SK-N-SH (cell line): Measurements from ENCODE around the gene FAM47E. TPM values are rescaled to one million over a fixed set of nuclear protein-coding genes. Genes with fewer than 3 reads are reported as not detected.

Experiments
- CTCF ChIA-PET: fragments of 300-600, 350-600 bp; formaldehyde crosslinking; extraction: SDS; loops from one replicate; lab custom pipeline; 2021; lab: Yijun Ruan, JAX
- POLR2A ChIA-PET: fragments of 350-600 bp; sonication (Branson Sonifier 250); formaldehyde crosslinking; extraction: SDS; loops from one replicate; lab custom pipeline; 2020; ENCODE audit warnings: antibody characterized with exemption, inconsistent platforms; lab: Yijun Ruan, JAX
- DNase-seq: peaks from one replicate; pipeline ENCODE4 v3.0.0; 2012
- H2AFZ ChIP-seq: fragments of 200-600 bp; sonication (generic); 2 replicates; pipeline ENCODE4 v1.8.1; 2016; ENCODE audit warnings: antibody characterized with exemption, mild to moderate bottlenecking, low read depth
- H3F3A ChIP-seq: fragments of 200-600 bp; sonication (generic); replicated peaks from 2 replicates; pipeline ENCODE3; 2016; ENCODE audit warnings: antibody characterized with exemption, mild to moderate bottlenecking; ENCODE audit not compliant: insufficient read depth
- H3K27ac ChIP-seq, 2 experiments: fragments of 200-500 bp in 1 of 2; fragments of 200-600 bp in 1 of 2; sonication (Bioruptor generic) in 1 of 2; sonication (generic), shearing (Covaris generic) in 1 of 2; 2 replicates each; pipeline versions ENCODE4 v1.5.1 to v1.6.1; 2014 to 2016; ENCODE audit warnings: low read depth in 2 of 2, inconsistent platforms in 1 of 2, low read length in 1 of 2, mild to moderate bottlenecking in 1 of 2, mixed read lengths in 1 of 2
- H3K27me3 ChIP-seq: fragments of 200-600 bp; sonication (generic), shearing (Covaris generic); 2 replicates; pipeline ENCODE4 v1.6.1; 2016; ENCODE audit warnings: mixed run types; ENCODE audit not compliant: insufficient read depth
- H3K36me3 ChIP-seq, 2 experiments: fragments of 200-500 bp in 1 of 2; fragments of 200-600 bp in 1 of 2; sonication (Bioruptor generic) in 1 of 2; sonication (generic) in 1 of 2; replicated peaks in 1 of 2; 2 replicates each; pipeline versions ENCODE3 to v1.5.1; 2014 to 2016; ENCODE audit warnings: low read length in 1 of 2, mild to moderate bottlenecking in 1 of 2; ENCODE audit not compliant: insufficient read depth in 2 of 2, control insufficient read depth in 1 of 2
- H3K4me1 ChIP-seq, 2 experiments: fragments of 200-500 bp in 1 of 2; fragments of 200-600 bp in 1 of 2; sonication (Bioruptor generic) in 1 of 2; sonication (generic), shearing (Covaris generic) in 1 of 2; 2 replicates each; pipeline versions ENCODE4 v1.5.1 to v1.6.1; 2014 to 2016; ENCODE audit warnings: low read depth in 1 of 2, low read length in 1 of 2, mixed run types in 1 of 2; ENCODE audit not compliant: insufficient read depth in 2 of 2, control insufficient read depth in 1 of 2
- H3K4me2 ChIP-seq: fragments of 200-600 bp; sonication (generic), shearing (Covaris generic); 2 replicates; pipeline ENCODE4 v1.6.1; 2017; ENCODE audit warnings: mixed run types
- H3K4me3 ChIP-seq, 2 experiments: fragments of 200-500 bp in 1 of 2; fragments of 200-600 bp in 1 of 2; sonication (Bioruptor generic) in 1 of 2; sonication (generic), shearing (Covaris generic) in 1 of 2; 2 replicates each; pipeline versions ENCODE4 v1.5.1 to v1.8.1; 2014 to 2016; ENCODE audit warnings: low read depth in 2 of 2, inconsistent platforms in 1 of 2, low read length in 1 of 2, mild to moderate bottlenecking in 1 of 2, mixed read lengths in 1 of 2, moderate library complexity in 1 of 2
- H3K79me2 ChIP-seq: fragments of 200-600 bp; sonication (generic); 2 replicates; pipeline ENCODE4 v1.8.1; 2017; ENCODE audit warnings: mild to moderate bottlenecking; ENCODE audit not compliant: insufficient read depth
- H3K9ac ChIP-seq: fragments of 200-600 bp; sonication (generic); 2 replicates; pipeline ENCODE4 v1.6.1; 2017; ENCODE audit warnings: mixed run types
- H3K9me2 ChIP-seq: fragments of 200-600 bp; sonication (generic); 2 replicates; pipeline ENCODE4 v1.6.1; 2017; ENCODE audit warnings: mixed run types
- H3K9me3 ChIP-seq: fragments of 200-600 bp; sonication (generic); 2 replicates; pipeline ENCODE4 v1.6.1; 2017; ENCODE audit warnings: mixed run types, mild to moderate bottlenecking, moderate library complexity
- H4K20me1 ChIP-seq: fragments of 200-600 bp; sonication (generic); 2 replicates; pipeline ENCODE4 v1.6.1; 2017; ENCODE audit warnings: mild to moderate bottlenecking, mixed run types; ENCODE audit not compliant: insufficient read depth
- GABPA ChIP-seq: IDR thresholded peaks from 2 replicates; pipeline ENCODE4 v1.4.0; 2012; ENCODE audit warnings: low read depth, mild to moderate bottlenecking
- GATA2 ChIP-seq: sonication (generic); formaldehyde crosslinking; IDR thresholded peaks from 2 replicates; pipeline ENCODE4 v1.5.0; 2020; ENCODE audit warnings: mild to moderate bottlenecking, missing genetic modification reagents
- JUND ChIP-seq: IDR thresholded peaks from 2 replicates; pipeline ENCODE4 v1.4.0; 2012
- MEF2A ChIP-seq: IDR thresholded peaks from 2 replicates; pipeline ENCODE4 v1.4.0; 2012; ENCODE audit warnings: low read depth, borderline replicate concordance
- NFIC ChIP-seq: IDR thresholded peaks from 2 replicates; pipeline ENCODE4 v1.4.0; 2012; ENCODE audit warnings: borderline replicate concordance
- NRF1 ChIP-seq: IDR thresholded peaks from 2 replicates; pipeline ENCODE4 v1.6.1; 2012; ENCODE audit warnings: low read depth, mild to moderate bottlenecking, low read length
- RCOR1 ChIP-seq: fragments of 150-350 bp; IDR thresholded peaks from 2 replicates; pipeline ENCODE4 v1.6.1; 2017; ENCODE audit warnings: antibody characterized with exemption, low read length
- RFX5 ChIP-seq: IDR thresholded peaks from 2 replicates; pipeline ENCODE4 v1.6.1; 2012; ENCODE audit warnings: mild to moderate bottlenecking, improper control_type of control experiment, low read length
- RXRA ChIP-seq: IDR thresholded peaks from 2 replicates; pipeline ENCODE4 v1.4.0; 2012; ENCODE audit warnings: low read depth, mild to moderate bottlenecking, borderline replicate concordance
- TAF1 ChIP-seq: IDR thresholded peaks from 2 replicates; pipeline ENCODE4 v1.6.1; 2012; ENCODE audit warnings: low read depth, mild to moderate bottlenecking, low read length, moderate library complexity, borderline replicate concordance
- WGBS: methylation state at CpG from one replicate; pipeline ENCODE4 v1.1.6; 2017; ENCODE audit warnings: low lambda C conversion rate; 5-methylcytosine and 5-hydroxymethylcytosine counted together
- polyA plus RNA-seq, 3 experiments: library from polyadenylated mRNA; depleted of rRNA; stranded (reverse); fragments of >200 nt; gene quantifications; 2 replicates each; pipeline ENCODE4 v1.2.3, GENCODE V29; 2012
- TF ChIP-seq, protein P1 (sequence below): IDR thresholded peaks from 2 replicates; pipeline ENCODE4; 2012
- TF ChIP-seq, protein P2 (sequence below): fragments of 200-600 bp; sonication (generic); IDR thresholded peaks from 2 replicates; pipeline ENCODE4 v1.6.1; 2017; ENCODE audit warnings: antibody characterized with exemption, mild to moderate bottlenecking, moderate library complexity
- TF ChIP-seq, protein P3 (sequence below): fragments of 150-350 bp; IDR thresholded peaks from 2 replicates; pipeline ENCODE4 v1.6.1; 2016; ENCODE audit warnings: mild to moderate bottlenecking, low read depth, low read length
- TF ChIP-seq, protein P4 (sequence below): IDR thresholded peaks from 2 replicates; pipeline ENCODE4 v1.4.0; 2012; ENCODE audit warnings: low read depth, borderline replicate concordance

The FAM47E gene
- polyA plus RNA-seq, 1 of the 3 experiments (the other 2 are of a cell fraction), result 1.8 TPM

DNA sequence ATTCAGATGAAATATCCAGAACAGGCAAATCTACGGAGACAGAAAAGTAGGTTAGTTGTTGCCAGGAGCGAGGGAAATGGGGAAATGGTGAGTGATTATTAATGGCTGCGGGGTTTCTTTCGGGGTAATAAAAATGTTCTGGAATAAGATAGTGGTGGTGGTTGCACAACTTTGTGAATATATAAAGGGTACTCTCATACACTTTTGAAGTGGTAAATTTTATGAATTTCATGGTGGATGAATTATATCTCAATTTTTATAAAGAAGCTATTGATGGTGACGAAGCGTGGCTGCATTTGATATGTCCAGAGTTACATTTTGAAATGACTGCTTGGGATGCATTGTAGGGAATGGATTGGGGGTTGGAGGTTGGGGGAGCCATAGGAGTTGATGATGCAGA is 16.3 kb downstream of the FAM47E start (continued):
- TF ChIP-seq NFIC (no peak), MEF2A (no peak)
- TF ChIP-seq, protein P1, sequence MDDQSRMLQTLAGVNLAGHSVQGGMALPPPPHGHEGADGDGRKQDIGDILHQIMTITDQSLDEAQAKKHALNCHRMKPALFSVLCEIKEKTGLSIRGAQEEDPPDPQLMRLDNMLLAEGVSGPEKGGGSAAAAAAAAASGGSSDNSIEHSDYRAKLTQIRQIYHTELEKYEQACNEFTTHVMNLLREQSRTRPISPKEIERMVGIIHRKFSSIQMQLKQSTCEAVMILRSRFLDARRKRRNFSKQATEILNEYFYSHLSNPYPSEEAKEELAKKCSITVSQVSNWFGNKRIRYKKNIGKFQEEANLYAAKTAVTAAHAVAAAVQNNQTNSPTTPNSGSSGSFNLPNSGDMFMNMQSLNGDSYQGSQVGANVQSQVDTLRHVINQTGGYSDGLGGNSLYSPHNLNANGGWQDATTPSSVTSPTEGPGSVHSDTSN, result no peak
- TF ChIP-seq, protein P2, sequence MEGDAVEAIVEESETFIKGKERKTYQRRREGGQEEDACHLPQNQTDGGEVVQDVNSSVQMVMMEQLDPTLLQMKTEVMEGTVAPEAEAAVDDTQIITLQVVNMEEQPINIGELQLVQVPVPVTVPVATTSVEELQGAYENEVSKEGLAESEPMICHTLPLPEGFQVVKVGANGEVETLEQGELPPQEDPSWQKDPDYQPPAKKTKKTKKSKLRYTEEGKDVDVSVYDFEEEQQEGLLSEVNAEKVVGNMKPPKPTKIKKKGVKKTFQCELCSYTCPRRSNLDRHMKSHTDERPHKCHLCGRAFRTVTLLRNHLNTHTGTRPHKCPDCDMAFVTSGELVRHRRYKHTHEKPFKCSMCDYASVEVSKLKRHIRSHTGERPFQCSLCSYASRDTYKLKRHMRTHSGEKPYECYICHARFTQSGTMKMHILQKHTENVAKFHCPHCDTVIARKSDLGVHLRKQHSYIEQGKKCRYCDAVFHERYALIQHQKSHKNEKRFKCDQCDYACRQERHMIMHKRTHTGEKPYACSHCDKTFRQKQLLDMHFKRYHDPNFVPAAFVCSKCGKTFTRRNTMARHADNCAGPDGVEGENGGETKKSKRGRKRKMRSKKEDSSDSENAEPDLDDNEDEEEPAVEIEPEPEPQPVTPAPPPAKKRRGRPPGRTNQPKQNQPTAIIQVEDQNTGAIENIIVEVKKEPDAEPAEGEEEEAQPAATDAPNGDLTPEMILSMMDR, result no peak
- TF ChIP-seq, all 33 proteins: peak for 0

DNA sequence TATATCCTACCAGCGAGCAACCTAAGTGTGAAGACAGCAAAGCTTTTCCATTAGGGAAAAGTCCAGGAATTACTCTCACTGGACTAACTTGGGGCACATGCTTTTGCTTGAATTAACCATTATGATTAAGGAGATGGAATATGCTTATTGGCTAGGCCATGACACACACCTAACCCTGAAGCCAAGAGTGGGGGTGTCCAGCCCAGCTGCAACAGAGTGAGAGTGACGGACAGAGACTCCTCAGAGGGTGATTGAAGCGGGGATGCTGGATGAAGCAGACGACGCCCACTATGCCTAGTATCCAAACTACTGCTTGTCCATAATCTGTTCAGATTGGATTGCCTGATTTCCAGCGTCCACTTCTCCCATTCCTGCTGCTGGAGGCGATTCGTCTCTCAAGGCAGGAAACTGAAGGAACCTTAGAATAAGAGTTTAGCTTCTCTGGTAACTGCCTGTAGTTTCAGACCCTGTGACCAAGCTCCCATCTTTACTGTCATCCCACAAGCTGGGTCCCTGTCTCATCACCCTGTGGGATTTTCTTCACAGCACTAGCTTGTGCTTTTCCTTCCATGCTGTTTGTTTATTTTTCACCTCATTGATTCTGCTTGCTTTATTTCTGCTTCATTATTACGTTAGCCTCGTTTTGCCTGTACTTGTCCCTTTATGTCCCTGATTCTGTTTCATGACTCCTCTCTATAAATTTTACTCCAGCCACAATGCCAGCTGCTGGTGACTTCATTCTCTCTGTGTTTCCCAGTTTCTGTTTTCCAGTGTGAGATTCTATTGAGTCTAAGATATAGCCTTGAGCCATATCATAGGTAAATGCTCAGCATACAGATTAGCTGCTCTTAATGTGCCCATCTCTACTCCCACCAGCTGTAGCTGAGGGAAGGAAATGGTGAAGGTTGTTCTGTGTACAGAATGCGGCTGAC is 19.0 kb downstream of the FAM47E start:
- no peaks in the 10 kb centered on the region for H3F3A ChIP-seq
- H4K20me1 ChIP-seq, result no peaks in the 10 kb centered on the region
- no peak for DNase-seq
- H3K9ac ChIP-seq, result no peak overlapping the region
- no peaks in the 10 kb centered on the region for H3K9me3 ChIP-seq
- WGBS, result 76% methylated on average over 9 of the region's 11 CpGs
- H3K4me2 ChIP-seq, result no peak overlapping the region
- no peaks in the 10 kb centered on the region for H3K4me1 ChIP-seq
- H3K36me3 ChIP-seq, result no peaks in the 10 kb centered on the region
- TF ChIP-seq RXRA (no peak), RCOR1 (no peak), RFX5 (no peak), TAF1 (no peak), GATA2 (CRISPR knock-in tag) (no peak), GABPA (no peak), JUND (no peak), MEF2A (no peak), NRF1 (no peak)
- TF ChIP-seq, protein P1, result no peak
- TF ChIP-seq, protein P3, sequence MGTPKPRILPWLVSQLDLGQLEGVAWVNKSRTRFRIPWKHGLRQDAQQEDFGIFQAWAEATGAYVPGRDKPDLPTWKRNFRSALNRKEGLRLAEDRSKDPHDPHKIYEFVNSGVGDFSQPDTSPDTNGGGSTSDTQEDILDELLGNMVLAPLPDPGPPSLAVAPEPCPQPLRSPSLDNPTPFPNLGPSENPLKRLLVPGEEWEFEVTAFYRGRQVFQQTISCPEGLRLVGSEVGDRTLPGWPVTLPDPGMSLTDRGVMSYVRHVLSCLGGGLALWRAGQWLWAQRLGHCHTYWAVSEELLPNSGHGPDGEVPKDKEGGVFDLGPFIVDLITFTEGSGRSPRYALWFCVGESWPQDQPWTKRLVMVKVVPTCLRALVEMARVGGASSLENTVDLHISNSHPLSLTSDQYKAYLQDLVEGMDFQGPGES, result no peak
- TF ChIP-seq, protein P4, sequence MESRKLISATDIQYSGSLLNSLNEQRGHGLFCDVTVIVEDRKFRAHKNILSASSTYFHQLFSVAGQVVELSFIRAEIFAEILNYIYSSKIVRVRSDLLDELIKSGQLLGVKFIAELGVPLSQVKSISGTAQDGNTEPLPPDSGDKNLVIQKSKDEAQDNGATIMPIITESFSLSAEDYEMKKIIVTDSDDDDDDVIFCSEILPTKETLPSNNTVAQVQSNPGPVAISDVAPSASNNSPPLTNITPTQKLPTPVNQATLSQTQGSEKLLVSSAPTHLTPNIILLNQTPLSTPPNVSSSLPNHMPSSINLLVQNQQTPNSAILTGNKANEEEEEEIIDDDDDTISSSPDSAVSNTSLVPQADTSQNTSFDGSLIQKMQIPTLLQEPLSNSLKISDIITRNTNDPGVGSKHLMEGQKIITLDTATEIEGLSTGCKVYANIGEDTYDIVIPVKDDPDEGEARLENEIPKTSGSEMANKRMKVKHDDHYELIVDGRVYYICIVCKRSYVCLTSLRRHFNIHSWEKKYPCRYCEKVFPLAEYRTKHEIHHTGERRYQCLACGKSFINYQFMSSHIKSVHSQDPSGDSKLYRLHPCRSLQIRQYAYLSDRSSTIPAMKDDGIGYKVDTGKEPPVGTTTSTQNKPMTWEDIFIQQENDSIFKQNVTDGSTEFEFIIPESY, result no peak
- H3K27me3 ChIP-seq, result no peaks in the 10 kb centered on the region; the same call in 1 of the 2 replicates
- POLR2A ChIA-PET, result no interaction called here
- no peak overlapping the region for H2AFZ ChIP-seq
- H3K79me2 ChIP-seq, result no peaks in the 10 kb centered on the region
- H3K9me2 ChIP-seq, result no peaks in the 10 kb centered on the region
- CTCF ChIA-PET, result interaction anchor here (0.7 to 2.3 kb wide), 3 partner anchors 8 to 108 kb away, joined by 3 to 10 read pairs (median 9); no protein-coding TSS in a partner anchor
- no peak overlapping the region for H3K27ac ChIP-seq
- no peak overlapping the region for H3K4me3 ChIP-seq
